Calu3 (cell line): ENCODE measurements around the gene TANC1. TPM values are rescaled to one million over a fixed set of nuclear protein-coding genes. Genes with fewer than 3 reads are reported as not detected.

Experiments
- BruUV-seq: library from RNA; stranded (reverse); fragments of 400-500 nt; replicated peaks from 2 replicates; lab custom pipeline; 2021; lab: Mats Ljungman, UMichigan
- CTCF ChIA-PET: fragments of 300-600 bp; sonication (Branson Sonifier 250); formaldehyde crosslinking; loops from one replicate; lab custom pipeline; 2022; ENCODE audit warnings: antibody characterized with exemption; lab: Charles Lee
- DNase-seq: peaks from one replicate; pipeline ENCODE4 v3.0.0; 2022
- H3K27ac Mint-ChIP-seq: one replicate; pipeline ENCODE4 v1.8.0; 2022; ENCODE audit warnings: mixed read lengths; ENCODE audit not compliant: unreplicated experiment
- H3K27me3 Mint-ChIP-seq: one replicate; pipeline ENCODE4 v1.8.0; 2022; ENCODE audit warnings: mixed read lengths; ENCODE audit not compliant: unreplicated experiment
- H3K36me3 Mint-ChIP-seq: one replicate; pipeline ENCODE4 v1.8.0; 2022; ENCODE audit warnings: mild to moderate bottlenecking, moderate library complexity, mixed read lengths; ENCODE audit not compliant: insufficient read depth, unreplicated experiment
- H3K4me1 Mint-ChIP-seq: one replicate; pipeline ENCODE4 v1.8.0; 2022; ENCODE audit warnings: mild to moderate bottlenecking, low read depth, mixed read lengths; ENCODE audit not compliant: unreplicated experiment
- H3K4me3 Mint-ChIP-seq: one replicate; pipeline ENCODE4 v1.8.0; 2022; ENCODE audit warnings: mild to moderate bottlenecking, low read depth, moderate library complexity, mixed read lengths; ENCODE audit not compliant: unreplicated experiment
- H3K9me3 Mint-ChIP-seq: one replicate; pipeline ENCODE4 v1.8.0; 2022; ENCODE audit warnings: low read depth, mixed read lengths; ENCODE audit not compliant: unreplicated experiment
- intact Hi-C: fragments of 100-400 bp; cut with micrococcal nuclease; formaldehyde crosslinking; loops from one replicate; pipeline ENCODE4 v1.10.0; 2022; ENCODE audit not compliant: unreplicated experiment
- total RNA-seq: library from RNA; stranded (reverse); gene quantifications from 2 replicates; pipeline ENCODE4 v1.2.3, GENCODE V29; 2022
- TF ChIP-seq, protein P1 (sequence below): fragments of 200-600 bp; IDR thresholded peaks from one replicate; pipeline ENCODE4 v1.8.0; 2022; ENCODE audit warnings: antibody characterized with exemption; ENCODE audit not compliant: unreplicated experiment

The TANC1 gene
- total RNA-seq, 1 experiment from 2014 or later = 41.2 TPM

DNA sequence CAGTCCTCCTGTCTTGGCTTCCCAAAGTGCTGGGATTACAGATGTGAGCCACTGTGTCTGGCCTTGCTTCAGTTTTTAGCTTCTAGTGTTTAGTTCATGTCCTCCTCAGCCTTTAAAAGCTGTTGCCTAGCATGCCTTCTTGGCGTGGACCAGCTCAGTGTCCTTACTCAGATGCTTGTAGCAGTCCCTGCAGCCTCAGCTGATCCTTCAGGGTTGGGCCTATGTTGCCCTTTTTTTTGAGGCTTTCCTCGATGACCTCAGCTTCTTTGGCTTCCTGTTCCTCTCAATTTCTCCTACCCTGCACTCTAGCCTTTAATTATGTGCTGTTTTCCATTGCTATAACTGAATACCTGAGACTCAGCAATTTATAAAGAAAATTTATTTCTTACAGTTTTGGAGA is 57.7 kb downstream of the TANC1 start:
- DNase-seq = no peak
- intact Hi-C loops = loop anchor here (5.0 kb wide), 1 partner anchor 54 kb away; no protein-coding TSS in a partner anchor
- no TSS peak for BruUV-seq
- Mint-ChIP-seq H3K9me3 (no peaks in the 10 kb centered on the region), H3K27ac (no peak overlapping the region), H3K27me3 (no peaks in the 10 kb centered on the region), H3K4me1 (peaks cover 22% of the 10 kb centered on the region), H3K4me3 (no peak overlapping the region), H3K36me3 (peaks cover 3% of the 10 kb centered on the region)
- TF ChIP-seq, protein P1, sequence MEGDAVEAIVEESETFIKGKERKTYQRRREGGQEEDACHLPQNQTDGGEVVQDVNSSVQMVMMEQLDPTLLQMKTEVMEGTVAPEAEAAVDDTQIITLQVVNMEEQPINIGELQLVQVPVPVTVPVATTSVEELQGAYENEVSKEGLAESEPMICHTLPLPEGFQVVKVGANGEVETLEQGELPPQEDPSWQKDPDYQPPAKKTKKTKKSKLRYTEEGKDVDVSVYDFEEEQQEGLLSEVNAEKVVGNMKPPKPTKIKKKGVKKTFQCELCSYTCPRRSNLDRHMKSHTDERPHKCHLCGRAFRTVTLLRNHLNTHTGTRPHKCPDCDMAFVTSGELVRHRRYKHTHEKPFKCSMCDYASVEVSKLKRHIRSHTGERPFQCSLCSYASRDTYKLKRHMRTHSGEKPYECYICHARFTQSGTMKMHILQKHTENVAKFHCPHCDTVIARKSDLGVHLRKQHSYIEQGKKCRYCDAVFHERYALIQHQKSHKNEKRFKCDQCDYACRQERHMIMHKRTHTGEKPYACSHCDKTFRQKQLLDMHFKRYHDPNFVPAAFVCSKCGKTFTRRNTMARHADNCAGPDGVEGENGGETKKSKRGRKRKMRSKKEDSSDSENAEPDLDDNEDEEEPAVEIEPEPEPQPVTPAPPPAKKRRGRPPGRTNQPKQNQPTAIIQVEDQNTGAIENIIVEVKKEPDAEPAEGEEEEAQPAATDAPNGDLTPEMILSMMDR = no peak
- CTCF ChIA-PET = interaction anchor here (0.8 kb wide), 1 partner anchor 13 kb away, joined by 3 read pairs; no protein-coding TSS in a partner anchor

- CTCF ChIA-PET = interaction anchor here (1.0 kb wide), 1 partner anchor 90 kb away, joined by 3 read pairs; no protein-coding TSS in a partner anchor
- intact Hi-C loops = loop anchor here (5.0 kb wide), 1 partner anchor 56 kb away; no protein-coding TSS in a partner anchor
- DNase-seq = no peak
- Mint-ChIP-seq H3K36me3 (peaks cover 5% of the 10 kb centered on the region), H3K4me1 (peaks cover 42% of the 10 kb centered on the region), H3K9me3 (no peaks in the 10 kb centered on the region), H3K4me3 (no peak overlapping the region), H3K27me3 (no peaks in the 10 kb centered on the region), H3K27ac (no peak overlapping the region)
- no TSS peak for BruUV-seq
- TF ChIP-seq, protein P1 = no peak
These were observed 60.3 kb downstream of the TANC1 start for GRCh38 chr2:159028776-159029175.

DNA sequence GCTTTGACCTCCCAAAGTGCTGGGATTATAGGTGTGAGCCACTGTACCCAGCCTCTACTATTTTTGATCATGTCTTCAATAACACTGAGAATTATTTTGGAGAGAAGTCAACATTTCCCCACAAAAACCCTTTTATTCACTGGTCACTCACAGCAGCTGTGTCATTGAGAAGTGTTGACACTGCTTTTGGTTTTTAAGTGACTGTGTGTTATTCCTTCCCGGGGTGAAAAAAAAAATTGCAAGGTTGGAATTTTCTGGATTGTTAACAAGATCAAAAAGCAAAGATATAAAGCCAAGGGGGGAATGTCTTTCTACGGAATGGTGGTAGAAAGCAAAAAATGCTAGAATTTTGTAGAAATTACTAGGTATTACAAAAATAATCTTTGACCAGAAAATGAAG is 61.5 kb downstream of the TANC1 start:
- peaks cover 11% of the 10 kb centered on the region for H3K36me3 Mint-ChIP-seq
- intact Hi-C loops = loop anchor here (5.0 kb wide), 2 partner anchors 58 to 128 kb away; no protein-coding TSS in a partner anchor
- no TSS peak for BruUV-seq
- TF ChIP-seq, protein P1 = no peak
- no peaks in the 10 kb centered on the region for H3K9me3 Mint-ChIP-seq
- peak overlapping the region; percentile 28 for H3K27ac Mint-ChIP-seq
- peaks cover 40% of the 10 kb centered on the region for H3K4me1 Mint-ChIP-seq
- no peaks in the 10 kb centered on the region for H3K27me3 Mint-ChIP-seq
- H3K4me3 Mint-ChIP-seq = no peak overlapping the region
- CTCF ChIA-PET = interaction anchor here (0.6 to 1.9 kb wide), 2 partner anchors 20 to 89 kb away, joined by 3 to 8 read pairs; no protein-coding TSS in a partner anchor
- no peak for DNase-seq

- H3K9me3 Mint-ChIP-seq = no peaks in the 10 kb centered on the region
- peak; percentile 23 for DNase-seq
- H3K27ac Mint-ChIP-seq = peak overlapping the region; percentile 28
- peaks cover 11% of the 10 kb centered on the region for H3K36me3 Mint-ChIP-seq
- BruUV-seq = no TSS peak
- H3K27me3 Mint-ChIP-seq = no peaks in the 10 kb centered on the region
- H3K4me1 Mint-ChIP-seq = peaks cover 33% of the 10 kb centered on the region
- CTCF ChIA-PET = interaction anchor here (0.6 to 1.9 kb wide), 3 partner anchors 55 to 88 kb away, joined by 3 to 8 read pairs (median 8); no protein-coding TSS in a partner anchor
- TF ChIP-seq, protein P1 = no peak
- no peak overlapping the region for H3K4me3 Mint-ChIP-seq
- intact Hi-C loops = loop anchor here (5.0 kb wide), 1 partner anchor 129 kb away; no protein-coding TSS in a partner anchor
These were observed 62.4 kb downstream of the TANC1 start for GRCh38 chr2:159030674-159031380.
